Nephron progenitor cell (in vitro differentiated cells): ENCODE measurements around the gene AKR1E2.

ENCODE experiments used
- DNase-seq: peaks from one replicate; pipeline ENCODE4 v3.0.0; 2021
- H3K27ac Mint-ChIP-seq: 2 replicates; pipeline ENCODE4 v1.8.0; 2021; ENCODE audit warnings: mild to moderate bottlenecking, moderate library complexity, mixed read lengths
- H3K27me3 Mint-ChIP-seq: 2 replicates; pipeline ENCODE4 v1.8.0; 2021; ENCODE audit warnings: mild to moderate bottlenecking, low read depth, mixed read lengths; ENCODE audit not compliant: poor library complexity
- H3K36me3 Mint-ChIP-seq: 2 replicates; pipeline ENCODE4 v1.8.0; 2021; ENCODE audit warnings: low read depth, mixed read lengths
- H3K4me1 Mint-ChIP-seq: 2 replicates; pipeline ENCODE4 v1.8.0; 2021; ENCODE audit warnings: mixed read lengths
- H3K4me3 Mint-ChIP-seq: 2 replicates; pipeline ENCODE4 v1.8.0; 2021; ENCODE audit warnings: mild to moderate bottlenecking, moderate library complexity, mixed read lengths
- H3K9me3 Mint-ChIP-seq: 2 replicates; pipeline ENCODE4 v1.8.0; 2021; ENCODE audit warnings: mild to moderate bottlenecking, moderate library complexity, mixed read lengths
- TF ChIP-seq, protein P1 (sequence below): fragments of 200-600 bp; sonication (generic); IDR thresholded peaks from 2 replicates; pipeline ENCODE4 v1.5.0; 2021; ENCODE audit warnings: antibody characterized with exemption

The AKR1E2 gene

DNA sequence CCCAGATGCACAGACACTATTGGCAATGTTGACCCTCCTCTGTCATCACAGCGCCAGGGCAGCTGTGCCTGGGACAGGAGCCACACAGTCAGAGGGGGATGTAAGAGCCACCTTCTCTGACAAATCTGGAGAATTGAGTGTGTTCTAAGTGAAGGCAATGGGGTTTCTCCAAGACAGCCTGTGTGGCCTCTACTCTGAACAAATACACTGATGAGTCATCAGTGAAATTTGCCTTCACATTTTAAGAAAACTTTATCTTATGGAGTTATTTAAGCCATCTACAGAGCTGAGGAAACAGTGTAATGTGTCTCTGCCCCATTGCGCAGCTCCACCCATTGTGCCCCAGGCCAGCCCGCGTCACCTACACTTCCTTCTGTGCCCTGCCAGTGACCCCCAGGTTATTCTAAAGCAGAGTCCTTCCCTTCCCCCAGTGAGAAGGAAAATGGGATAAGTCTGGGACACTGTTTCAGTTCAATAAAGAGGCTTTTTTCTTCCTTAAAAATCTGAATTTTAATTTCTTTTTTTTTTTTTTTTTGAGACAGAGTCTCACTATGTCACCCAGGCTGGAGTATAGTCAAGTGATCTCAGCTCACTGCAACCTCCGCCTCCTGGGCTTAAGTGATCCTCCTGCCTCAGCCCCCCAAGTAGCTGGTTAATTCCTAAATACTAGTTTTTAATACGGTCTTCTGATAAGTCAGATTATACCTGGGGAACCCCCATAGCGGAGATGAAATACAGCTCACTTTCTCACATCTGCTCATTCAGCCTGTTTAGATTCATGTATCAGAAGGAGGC lies 21.8 kb downstream of the AKR1E2 start:
- no peak overlapping the region for H3K4me3 Mint-ChIP-seq
- H3K9me3 Mint-ChIP-seq, result peaks cover 9% of the 10 kb centered on the region
- peaks cover 18% of the 10 kb centered on the region for H3K4me1 Mint-ChIP-seq
- TF ChIP-seq, protein P1, sequence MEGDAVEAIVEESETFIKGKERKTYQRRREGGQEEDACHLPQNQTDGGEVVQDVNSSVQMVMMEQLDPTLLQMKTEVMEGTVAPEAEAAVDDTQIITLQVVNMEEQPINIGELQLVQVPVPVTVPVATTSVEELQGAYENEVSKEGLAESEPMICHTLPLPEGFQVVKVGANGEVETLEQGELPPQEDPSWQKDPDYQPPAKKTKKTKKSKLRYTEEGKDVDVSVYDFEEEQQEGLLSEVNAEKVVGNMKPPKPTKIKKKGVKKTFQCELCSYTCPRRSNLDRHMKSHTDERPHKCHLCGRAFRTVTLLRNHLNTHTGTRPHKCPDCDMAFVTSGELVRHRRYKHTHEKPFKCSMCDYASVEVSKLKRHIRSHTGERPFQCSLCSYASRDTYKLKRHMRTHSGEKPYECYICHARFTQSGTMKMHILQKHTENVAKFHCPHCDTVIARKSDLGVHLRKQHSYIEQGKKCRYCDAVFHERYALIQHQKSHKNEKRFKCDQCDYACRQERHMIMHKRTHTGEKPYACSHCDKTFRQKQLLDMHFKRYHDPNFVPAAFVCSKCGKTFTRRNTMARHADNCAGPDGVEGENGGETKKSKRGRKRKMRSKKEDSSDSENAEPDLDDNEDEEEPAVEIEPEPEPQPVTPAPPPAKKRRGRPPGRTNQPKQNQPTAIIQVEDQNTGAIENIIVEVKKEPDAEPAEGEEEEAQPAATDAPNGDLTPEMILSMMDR, result no peak
- H3K27ac Mint-ChIP-seq, result peak overlapping the region; percentile 72
- peaks cover 11% of the 10 kb centered on the region for H3K36me3 Mint-ChIP-seq
- H3K27me3 Mint-ChIP-seq, result no peaks in the 10 kb centered on the region
- no peak for DNase-seq

DNA sequence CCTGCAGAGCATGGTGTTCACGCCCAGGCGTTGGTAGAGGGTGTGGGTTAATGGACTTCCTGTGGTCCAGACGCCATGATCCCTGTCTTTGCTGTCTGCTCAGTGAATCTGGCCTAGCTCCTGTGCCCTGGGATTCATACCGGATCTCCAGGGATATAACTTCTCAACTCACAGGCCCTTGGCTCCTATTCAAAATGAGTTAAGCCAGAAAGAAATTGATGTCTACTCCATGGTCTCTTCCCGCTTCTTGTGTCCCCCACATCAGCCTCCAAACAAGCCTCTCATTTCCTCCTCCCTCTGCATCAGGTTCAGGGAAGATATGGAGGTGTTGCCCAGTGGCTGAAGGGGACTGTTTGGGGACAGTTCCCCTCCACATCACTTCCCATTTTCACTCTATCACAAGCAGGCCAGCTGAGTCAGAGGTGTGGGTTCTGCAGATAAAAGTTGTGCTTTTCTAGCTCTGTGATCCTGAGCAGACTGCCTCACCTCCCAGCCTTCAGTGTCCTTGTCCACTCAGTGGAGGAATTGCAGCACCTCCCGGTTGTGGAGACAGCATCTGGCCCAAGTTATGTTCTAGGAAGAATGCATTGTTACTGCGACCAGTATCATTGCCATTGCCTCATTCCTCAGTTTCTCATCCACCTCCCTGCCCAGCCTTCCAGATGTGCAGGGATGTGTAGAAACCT lies 22.5 kb downstream of the AKR1E2 start:
- Mint-ChIP-seq H3K4me3 (no peak overlapping the region), H3K27me3 (no peaks in the 10 kb centered on the region), H3K36me3 (peaks cover 9% of the 10 kb centered on the region), H3K27ac (no peak overlapping the region), H3K4me1 (peaks cover 18% of the 10 kb centered on the region), H3K9me3 (peaks cover 9% of the 10 kb centered on the region)
- DNase-seq, result no peak
- TF ChIP-seq, protein P1, result no peak

DNA sequence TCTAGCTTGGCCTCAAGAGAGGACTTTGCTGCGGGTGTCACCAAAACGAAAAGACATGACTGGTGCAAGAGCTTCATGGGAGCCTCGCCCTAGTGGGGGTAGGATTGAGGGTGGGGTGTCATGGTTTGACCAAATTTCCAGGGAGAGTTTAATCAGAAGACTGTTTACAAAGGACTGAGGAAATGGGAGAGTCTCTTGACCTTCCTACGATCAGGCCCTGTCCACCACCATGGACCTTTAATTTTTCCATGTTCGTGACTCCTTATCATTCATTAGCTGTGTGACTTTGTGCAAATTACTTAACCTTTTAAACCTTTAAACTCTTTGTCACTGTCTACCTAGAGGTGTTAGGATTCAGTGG lies 23.0 kb downstream of the AKR1E2 start:
- Mint-ChIP-seq H3K4me3 (no peak overlapping the region), H3K36me3 (peaks cover 6% of the 10 kb centered on the region), H3K9me3 (peaks cover 6% of the 10 kb centered on the region), H3K4me1 (peaks cover 18% of the 10 kb centered on the region), H3K27ac (no peak overlapping the region), H3K27me3 (no peaks in the 10 kb centered on the region)
- DNase-seq, result no peak
- TF ChIP-seq, protein P1, result no peak

DNA sequence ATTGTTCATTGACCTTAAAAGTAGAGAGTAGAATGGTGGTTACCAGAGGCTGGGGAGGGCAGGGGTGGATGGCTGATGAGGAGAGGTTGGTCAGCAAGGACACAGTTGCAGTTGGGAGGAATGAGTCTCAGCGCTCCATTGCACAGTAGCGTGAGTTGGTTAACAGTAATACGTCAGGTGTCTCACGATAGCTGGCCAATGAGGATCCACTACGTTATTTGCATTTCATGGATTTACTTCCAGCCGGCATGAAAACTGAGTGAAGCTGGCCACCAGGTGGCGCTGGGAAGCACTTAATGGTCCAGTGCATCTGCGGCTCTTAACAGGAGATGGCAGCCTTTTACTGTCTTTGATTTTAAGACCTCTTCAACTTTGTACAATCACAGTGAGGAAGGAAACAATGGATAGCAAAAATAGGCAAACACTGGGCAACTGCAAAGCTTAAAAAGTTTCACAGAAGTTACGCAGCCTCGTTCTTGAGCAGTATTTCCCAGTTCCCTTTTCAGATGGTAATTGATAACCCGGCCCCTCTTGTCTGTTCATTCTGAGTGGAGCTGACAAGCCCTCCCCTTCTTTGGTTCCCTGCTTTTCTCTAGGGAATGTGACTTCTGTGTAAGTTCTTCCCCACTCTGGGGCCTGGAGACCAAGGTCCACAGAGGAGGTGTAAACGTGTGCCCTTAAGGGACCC lies 23.7 kb downstream of the AKR1E2 start:
- Mint-ChIP-seq H3K4me1 (peaks cover 18% of the 10 kb centered on the region), H3K4me3 (no peak overlapping the region), H3K27ac (peak overlapping the region; percentile 86), H3K9me3 (no peaks in the 10 kb centered on the region), H3K36me3 (no peaks in the 10 kb centered on the region), H3K27me3 (no peaks in the 10 kb centered on the region)
- TF ChIP-seq, protein P1, result peak; percentile 91
- DNase-seq, result peak; percentile 91

DNA sequence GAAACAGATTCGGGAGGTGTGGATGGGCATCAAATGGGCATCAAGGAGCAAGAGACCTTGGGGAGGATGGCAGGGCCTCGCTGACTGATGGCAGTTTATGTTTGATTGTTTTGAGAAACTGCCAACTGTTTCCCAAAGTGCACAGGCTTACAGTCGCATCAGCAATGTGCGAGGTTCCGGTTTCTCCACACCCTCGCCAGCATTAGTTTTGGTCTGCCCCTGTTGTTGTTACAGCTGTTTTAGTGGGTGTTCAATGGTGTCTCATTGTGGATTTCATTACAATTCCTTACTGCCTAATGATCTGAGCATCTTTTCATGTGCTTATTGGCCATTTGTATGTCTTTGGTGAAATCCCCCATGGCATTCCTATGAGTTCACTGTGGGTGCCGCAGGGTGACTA lies 24.4 kb downstream of the AKR1E2 start:
- Mint-ChIP-seq H3K9me3 (no peaks in the 10 kb centered on the region), H3K27me3 (no peaks in the 10 kb centered on the region), H3K4me3 (no peak overlapping the region), H3K4me1 (peaks cover 18% of the 10 kb centered on the region), H3K36me3 (no peaks in the 10 kb centered on the region), H3K27ac (no peak overlapping the region)
- DNase-seq, result no peak
- TF ChIP-seq, protein P1, result no peak
